Embryonic facial prominence (tissue), 1 donor: ENCODE data around the gene SYCE1.
"Not testable (repeated sequence)": the region's sequence is repeated elsewhere in the genome, so short reads cannot be mapped to it uniquely, and the experiment has no call there.

Source experiments
- DNase-seq: peaks from one replicate; pipeline ENCODE4 v3.0.0-alpha.2; 2016; ENCODE audit errors: extremely low spot score

The SYCE1 gene

GRCh38 chr10:133565441-133566294 lies at the start of gene SYCE1:
Gene SYCE1 (minus strand): TSS chr10:133565583. CDS start chr10:133565529, 54 bp downstream.
- no peak for DNase-seq

DNA sequence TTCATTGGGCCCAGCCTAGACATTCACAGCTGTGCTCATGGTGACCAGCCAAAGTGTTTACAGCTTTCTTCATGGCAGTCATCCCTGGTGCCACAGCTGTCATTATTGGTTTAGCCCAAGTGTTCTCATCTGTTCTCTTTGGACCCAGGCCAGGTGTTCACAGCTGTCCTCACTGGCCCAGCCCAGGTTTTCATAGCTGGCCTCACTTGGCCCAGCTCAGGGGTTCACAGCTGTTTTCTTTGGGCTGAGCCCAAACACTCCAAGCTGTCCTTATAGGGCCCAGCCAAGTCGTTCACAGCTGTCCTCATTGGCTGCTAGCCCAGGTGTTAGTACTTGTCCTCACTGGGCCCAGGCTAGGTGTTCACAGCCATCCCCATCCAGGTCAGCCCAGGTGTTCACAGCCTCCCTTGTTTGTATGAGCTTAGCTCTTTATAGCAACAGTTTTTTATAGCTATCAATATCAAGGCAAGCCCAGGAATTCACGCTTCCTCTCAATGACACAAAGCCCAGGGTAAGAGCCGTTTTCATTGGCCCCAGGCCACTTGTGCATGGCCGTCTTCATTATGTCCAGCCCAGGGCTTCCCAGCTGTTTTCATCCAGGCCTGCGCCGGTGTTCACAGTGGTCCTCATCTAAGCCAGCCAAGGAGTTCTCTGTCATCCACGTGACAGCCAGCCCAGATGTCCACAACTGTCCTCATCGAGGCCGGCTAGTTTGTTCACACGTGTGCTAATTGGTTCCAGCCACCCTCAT lies 49.6 kb upstream of the SYCE1 start:
- no peak for DNase-seq

DNA sequence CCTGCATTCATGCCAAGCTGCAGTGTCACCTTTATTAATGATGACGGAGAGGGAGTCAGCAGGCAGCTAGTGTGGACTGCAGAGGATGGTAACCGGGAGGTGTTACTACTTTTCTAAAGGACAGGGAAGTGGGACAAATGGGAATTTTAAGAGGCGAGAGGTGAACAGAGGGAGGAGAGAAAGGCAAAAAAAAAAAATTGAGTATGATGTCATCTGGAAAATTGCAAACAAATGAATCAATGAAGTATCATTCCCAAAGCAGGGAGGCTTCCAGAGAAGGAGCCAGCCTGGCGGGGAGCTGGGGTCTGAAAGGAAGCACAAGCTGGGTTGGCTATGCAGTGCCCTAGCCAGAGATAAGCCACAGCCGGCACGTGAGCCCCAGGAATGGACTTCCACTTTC lies 48.3 kb upstream of the SYCE1 start:
- no peak for DNase-seq

DNA sequence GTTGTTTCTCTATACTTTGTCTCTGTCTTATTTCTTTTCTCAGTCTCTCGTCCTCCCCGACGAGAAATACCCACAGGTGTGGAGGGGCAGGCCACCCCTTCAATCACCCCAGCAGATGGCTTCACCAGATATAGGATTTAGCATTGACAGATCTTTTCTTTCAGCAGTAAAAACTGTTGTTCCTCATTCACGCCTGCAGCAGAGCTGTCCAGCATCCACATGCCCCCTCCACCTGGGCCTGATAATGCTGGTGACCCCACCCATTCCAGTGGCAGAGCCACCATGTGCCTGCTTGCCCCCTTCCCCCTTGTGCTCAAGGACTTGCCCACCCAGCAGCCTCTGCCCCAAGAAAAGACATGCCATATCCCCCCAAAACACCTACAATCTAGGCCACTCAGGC lies 45.7 kb upstream of the SYCE1 start:
- no peak for DNase-seq

- no peak for DNase-seq
Measured at GRCh38 chr10:133608855-133609254, 43.5 kb upstream of the SYCE1 start.

- not testable (repeated sequence) for DNase-seq
Measured at GRCh38 chr10:133603434-133603833, 38.1 kb upstream of the SYCE1 start.

DNA sequence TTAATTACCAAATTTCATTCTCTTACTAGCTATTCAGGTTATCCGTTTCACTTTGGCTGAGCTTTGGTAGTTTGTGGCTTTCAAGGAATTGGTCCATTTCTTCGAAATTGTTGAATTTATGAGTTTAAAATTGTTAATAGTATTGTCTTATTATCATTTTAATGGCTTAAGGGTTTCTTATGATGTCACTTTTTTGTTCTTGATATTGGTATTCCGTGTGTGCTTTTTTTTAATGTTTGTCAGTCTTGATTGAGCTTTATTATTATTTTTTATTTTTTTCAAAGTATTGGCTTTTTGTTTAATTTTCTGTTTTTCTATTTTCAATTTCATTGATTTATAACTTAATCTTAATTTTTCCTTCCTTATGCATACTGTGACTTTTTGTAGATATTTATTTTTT lies 35.3 kb upstream of the SYCE1 start:
- DNase-seq = no peak

DNA sequence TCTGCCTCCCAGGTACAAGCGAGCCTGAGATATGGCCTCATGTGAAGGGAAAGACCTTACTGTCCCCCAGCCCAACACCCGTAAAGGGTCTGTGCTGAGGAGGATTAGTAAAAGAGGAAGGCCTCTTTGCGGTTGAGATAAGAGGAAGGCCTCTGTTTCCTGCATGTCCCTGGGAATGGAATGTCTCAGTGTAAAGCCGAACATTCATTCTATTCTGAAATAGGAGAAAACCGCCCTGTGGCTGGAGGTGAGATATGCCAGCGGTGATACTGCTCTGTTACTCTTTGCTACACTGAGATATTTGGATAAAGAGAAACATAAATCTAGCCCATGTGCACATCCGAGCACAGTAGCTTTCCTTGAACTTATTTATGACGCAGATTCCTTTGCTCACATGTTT lies 34.5 kb upstream of the SYCE1 start:
- not testable (repeated sequence) for DNase-seq

DNA sequence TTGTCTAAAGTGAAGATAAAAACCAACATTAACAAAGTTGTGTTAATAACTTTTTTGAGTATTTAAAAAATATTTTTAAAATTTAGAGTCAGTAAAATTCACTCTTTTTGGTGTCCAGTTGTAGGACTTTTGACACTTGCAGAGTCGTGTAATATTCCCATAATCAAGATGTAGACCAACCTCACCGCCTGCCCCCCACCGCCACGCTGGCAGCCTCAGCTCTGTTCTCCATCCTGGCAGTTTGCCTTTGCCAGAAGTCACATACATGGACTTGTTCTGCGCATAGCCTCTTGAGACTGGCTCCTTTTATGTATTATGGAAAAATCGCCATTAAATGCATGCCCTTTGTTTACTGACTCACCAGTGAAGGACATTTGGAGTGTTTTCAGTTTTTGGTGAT lies 27.3 kb upstream of the SYCE1 start:
- DNase-seq = no peak

GRCh38 chr10:133590970-133591359 lies 25.6 kb upstream of the SYCE1 start:
- DNase-seq = no peak

DNA sequence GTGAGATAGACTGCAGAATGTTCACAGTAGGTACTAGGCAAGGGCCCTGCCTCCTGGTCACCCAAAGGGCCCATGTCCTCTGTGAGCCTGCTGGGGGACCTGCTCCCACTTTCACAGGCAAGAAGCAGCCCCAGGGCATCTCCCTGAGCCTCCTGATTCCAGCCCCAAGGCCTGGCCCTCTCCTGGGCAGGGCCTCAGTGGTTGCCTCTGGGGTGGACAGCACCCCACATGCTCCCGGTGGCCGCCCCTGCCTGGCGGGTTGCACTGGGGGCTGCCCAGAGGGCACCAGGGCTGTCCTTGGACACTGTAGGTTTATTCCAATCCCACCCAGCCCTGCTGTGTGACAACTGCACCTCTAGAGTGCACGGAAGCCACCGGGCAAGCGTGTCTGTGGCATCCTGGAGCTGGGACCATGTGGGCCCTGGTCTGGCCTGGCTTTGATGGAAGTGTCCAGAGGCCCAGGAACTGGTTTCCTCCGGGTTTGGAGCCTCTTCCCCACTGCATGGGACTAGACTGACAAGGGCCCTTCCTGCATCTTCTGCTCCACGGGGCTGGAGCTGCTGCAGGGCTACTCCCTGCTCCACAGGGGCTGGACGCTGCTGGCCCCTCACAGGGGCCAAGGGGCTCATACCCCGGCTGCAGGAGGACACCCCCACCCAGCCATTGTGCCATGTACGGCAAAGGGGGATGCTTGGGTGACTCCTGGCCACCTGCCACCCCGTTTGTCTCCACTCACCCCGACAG lies 25.0 kb upstream of the SYCE1 start:
- DNase-seq = no peak

- DNase-seq = not testable (repeated sequence)
Measured at GRCh38 chr10:133577037-133577436, 11.7 kb upstream of the SYCE1 start.

- DNase-seq = not testable (repeated sequence)
Measured at GRCh38 chr10:133573460-133573859, 8.1 kb upstream of the SYCE1 start.

DNA sequence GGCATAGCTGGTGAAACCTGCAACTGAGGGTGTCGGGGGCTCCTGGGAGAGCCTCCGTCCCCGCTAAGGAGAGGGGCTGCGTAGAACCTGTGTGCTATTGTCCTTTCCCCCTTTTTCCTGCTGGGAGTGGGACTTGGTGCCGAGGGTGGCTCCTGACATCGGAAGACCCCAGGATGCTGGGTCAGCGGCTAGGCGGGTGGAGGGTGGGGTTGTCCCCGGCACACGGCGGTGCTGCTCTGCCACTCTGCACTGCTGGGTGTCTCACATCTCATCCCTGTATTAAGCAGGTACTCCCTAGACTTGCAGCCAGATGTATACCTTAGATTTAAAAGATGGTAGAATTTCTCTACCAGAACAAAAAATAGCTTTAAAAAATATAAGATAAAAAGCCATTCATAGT lies 6.7 kb upstream of the SYCE1 start:
- DNase-seq = not testable (repeated sequence)

- not testable (repeated sequence) for DNase-seq
Measured at GRCh38 chr10:133569801-133570200, 4.4 kb upstream of the SYCE1 start.

DNA sequence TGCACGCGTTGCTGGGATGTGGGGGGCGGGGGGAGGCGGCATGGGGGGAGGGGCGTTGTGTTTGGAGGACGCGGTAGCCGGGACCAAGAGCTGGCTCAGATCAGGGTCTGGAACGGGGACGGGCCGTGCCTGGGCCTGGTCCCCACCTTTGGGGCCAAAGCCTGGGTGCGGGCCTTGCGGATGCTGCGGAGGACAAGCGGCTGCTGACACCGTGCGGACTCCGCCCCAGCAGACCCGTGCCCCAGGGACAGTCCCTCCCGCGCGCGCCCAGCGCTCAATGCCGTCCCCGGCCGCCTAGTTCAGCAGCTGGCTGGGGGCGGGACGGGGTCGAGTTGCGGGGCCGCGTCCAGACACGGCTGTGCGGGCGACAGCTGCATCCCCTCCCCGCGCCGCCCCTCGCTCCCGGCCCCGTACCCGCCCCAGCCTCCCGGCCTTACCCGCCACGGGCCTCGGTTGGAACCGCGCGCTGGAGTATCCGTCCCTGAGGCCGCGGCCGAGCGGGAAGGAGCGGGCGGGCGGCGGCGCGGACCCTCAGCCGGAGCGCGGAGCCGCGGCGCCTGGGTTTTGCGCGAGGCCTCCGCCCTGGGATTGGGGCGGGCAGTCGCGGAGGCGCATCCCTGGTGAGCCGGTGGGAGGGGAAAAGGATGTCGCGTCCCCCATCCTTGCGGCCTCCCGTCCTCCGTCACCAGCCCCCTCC lies 3.6 kb upstream of the SYCE1 start:
- DNase-seq = not testable (repeated sequence)

DNA sequence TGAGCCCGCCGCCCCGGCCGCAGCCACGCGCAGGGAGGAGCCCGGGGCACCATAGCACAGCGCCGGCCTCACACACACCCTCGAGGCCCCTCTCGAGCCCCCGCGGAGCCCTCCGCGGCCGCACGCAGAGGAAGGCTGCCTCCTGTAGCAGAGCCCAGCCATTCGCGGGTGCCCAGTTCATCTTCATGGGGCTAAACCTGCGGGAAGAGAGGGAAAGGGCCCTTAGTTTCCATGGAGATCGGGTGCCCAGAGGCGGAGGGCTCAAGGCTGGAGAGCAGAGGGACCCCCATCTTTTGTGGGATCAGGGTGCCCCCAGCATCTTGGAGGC lies 2.9 kb upstream of the SYCE1 start:
- no peak for DNase-seq

DNA sequence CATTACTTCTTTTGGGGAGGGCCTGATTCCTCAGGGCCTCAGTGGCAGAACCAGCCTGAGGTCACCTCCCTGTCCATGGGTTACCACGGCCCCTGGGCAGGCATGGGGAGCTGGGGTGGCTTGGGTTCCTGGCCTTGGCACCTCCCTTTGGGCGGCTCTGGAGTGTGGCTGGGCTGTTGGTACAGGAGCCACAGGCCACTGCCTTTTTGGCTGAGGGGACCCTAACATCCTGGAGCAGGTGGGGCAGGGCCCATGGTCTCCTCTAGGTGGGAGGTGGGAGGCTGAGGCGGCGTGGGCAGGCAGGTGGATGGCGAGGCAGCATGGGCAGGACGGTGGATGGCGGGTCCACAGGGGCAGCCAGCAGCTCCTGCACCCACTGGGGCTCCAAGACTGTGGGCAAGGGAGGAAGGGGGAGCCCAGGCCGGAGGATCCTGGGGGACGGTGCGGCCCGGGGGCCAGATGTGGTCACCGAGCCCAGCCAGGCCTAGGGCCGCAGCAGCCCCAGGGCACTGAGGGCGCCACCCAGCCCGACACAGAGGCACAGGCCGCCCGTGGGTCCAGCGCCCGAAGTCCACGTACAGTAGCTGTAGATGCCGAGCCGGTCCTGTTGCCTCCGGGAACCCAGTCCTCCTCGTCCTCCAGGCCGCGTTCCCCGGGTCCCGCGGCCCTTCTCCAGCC lies 2.4 kb upstream of the SYCE1 start:
- DNase-seq = no peak

DNA sequence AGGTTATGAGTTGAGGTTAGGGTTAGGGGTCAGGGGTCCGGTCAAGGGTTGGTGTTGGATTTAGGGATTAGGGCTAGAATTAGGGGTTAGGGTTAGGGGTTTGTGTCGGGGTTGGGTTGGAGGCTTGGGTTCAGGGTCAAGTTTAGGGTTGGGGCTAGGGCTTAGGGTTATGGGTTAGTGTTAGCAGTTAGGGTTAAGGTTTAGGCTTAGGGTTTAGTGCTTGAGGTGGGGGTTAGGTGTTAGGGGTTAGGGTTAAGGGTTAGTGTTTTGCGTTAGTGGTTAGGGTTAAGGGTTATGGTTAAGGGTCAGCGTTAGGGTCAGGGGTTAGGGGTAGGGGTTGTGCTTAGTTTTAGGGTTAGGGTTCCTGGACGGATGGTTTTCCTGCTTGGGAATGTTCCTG lies 1.7 kb upstream of the SYCE1 start:
- DNase-seq = no peak

DNA sequence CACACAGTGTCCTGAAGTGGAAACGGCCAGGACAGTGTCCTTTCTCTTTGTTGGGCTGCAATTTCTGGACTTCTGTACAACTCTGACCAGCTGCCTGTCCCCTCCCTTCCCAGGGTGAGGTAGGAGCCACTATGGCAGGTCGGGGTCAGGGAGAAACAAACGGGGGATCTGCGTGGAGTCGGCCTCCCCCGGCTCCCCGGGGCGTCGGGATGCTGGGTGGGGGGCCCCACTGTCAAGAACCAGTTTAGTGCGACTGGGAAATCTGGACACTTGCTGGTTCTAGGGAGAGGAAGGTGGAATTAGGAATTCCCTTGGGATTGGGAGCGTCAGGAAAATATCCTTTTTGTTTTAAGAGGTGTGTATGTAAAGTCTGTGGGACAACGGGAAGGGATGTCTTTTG lies 567 bp downstream of the SYCE1 start:
- no peak for DNase-seq

DNA sequence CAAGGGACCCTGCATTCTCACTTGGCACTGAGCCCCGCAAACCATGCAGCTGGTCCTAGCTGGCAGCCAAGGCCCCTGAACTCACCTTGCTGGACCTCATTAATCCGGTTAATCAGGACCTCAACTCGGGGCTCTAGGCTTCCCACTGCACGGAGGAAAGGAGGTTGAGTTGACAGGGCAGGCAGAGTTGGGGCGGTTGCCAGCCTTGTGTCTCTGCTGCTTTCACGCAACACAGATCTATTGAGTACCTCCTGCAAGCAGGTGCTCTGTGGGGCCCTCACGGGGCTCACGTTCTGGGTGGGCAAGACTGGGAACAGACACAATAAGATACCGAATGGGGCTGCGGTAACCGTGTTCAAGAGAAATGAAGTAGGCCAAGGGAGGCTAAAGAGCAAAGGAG lies 6.2 kb downstream of the SYCE1 start:
- no peak for DNase-seq
